T follicular helper cell (primary cell): ENCODE data around the gene ARHGAP23.
"Not testable (repeated sequence)": the region's sequence is repeated elsewhere in the genome, so short reads cannot be mapped to it uniquely, and the experiment has no call there.

Experiments used
- DNase-seq: peaks from one replicate; pipeline ENCODE4 v3.0.0-alpha.2; 2020; ENCODE audit warnings: low read depth

ARHGAP23 gene

DNA sequence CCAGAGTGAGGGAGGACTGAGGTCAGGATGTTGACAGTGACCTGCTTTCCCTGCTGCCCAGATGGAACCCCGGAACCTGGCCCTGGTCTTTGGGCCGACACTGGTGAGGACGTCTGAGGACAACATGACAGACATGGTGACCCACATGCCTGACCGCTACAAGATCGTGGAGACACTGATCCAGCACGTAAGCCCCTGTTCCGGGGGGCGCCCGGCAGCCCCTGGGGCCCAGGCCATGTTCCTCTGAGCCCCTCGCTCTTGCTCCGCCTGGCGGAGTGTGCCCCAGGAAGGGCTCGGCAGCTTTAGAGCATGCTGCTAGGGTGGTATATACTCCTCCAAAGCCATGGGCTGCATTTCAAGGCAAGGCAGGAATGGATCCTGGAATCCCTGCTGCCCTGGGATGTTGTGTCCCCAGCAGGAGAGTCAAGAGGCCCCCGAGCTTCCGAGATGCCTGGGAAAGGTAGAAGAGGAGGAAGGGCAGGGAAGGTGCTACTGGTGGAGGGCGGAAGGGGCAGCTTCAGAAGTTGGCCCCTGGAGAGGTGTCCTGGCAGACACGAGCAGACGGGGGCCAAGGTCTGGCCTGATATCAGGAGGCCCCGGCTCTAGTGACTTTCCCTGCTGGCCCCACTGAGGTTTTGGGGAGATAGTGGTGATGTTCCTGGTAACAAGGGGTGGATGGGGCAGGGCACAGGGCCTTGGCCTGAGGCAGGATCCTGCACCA lies 63.2 kb downstream of the ARHGAP23 start:
- not testable (repeated sequence) for DNase-seq

GRCh38 chr17:38492067-38493040 lies 64.1 kb downstream of the ARHGAP23 start:
- DNase-seq = peak; percentile 85

- DNase-seq = not testable (repeated sequence)
These were observed 65.9 kb downstream of the ARHGAP23 start for GRCh38 chr17:38494152-38494551.

DNA sequence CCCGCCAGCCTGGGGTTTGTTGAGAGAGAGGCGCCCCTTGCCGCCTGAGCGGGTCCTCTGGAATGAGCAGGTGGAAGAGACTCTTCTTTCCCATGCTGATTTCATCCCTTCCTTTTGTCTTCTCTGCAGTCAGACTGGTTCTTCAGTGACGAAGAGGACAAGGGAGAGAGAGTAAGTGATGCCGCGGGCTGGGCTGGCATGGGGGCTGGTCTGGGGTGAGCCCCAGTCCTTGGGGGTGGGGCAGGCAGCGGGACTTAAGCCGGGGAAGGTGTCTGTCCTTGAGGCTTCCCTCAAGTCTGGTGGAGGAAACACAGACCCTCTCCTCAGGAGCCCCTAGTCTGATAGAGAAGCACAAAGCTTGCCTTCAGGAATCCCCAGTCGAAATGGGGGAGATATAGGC lies 69.4 kb downstream of the ARHGAP23 start:
- DNase-seq = not testable (repeated sequence)

DNA sequence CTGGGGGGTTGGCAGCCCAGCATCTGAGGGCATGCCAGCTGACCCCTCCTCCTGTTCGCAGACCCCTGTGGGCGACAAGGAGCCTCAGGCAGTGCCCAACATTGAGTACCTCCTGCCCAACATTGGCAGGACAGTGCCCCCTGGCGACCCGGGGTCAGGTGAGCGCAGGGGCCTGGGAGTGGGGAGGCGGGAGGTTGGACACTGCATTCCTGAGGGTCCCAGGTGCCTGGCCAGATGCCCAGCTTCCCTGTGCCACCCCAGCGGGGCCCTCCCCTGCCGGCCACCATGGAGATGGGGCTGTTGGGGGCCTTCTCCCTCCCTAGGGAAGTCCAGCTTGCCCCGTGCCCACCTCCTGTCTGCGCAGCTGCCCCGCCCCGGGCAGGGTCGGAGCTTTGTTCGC lies 70.1 kb downstream of the ARHGAP23 start:
- no peak for DNase-seq

DNA sequence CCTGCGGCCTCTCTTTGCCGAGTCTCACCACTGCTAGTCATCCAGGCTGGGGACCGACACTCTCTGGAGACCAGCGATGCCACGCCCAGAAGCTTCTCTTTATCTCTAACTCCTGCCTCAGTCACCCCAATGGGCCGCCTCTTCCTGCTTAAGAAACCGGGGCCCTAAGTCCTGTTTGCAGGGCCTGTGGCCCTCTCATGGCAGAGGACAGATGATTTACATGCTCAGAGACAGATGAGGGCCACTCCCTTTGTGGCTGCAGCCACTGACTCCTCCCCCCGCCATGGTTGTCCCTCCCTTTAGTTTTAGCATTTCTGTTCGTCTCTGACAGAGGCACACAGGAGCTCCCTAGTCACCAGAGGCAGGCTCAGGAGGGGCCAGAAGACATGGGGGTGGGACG lies 71.0 kb downstream of the ARHGAP23 start:
- not testable (repeated sequence) for DNase-seq

- not testable (repeated sequence) for DNase-seq
These were observed 73.5 kb downstream of the ARHGAP23 start for GRCh38 chr17:38501718-38502117.

DNA sequence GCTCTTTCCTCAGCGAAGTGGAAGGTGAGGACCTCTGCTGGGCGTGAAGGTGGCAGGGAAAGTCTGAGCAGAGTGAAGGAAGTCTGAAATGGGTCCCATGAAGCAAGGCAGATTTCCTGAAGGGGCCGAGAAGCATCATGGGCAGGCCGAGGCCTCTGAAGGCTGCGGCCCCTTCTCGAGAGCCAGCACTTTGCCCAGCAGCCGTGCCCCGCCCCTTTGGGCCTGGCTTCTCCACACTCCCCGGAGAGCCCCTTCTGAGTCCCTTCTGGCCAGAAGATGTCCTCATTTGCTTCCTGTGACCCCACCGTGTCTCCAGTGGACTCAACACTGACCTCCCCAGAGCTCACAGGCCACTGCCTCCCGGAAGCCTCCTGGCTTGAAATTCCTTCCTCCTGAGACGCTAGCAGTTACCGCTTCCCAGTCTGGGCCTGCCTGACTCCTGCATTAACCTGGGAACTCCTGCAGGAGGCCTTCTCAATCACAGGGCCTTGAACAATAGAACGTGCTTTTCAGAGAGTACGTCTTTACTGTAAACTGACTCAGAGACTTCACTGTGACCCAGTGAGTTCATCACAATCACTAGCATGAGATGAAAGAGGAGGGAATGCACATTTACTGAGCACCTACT lies 75.1 kb downstream of the ARHGAP23 start:
- DNase-seq = not testable (repeated sequence)

GRCh38 chr17:38504216-38504615 lies 76.0 kb downstream of the ARHGAP23 start:
- no peak for DNase-seq

DNA sequence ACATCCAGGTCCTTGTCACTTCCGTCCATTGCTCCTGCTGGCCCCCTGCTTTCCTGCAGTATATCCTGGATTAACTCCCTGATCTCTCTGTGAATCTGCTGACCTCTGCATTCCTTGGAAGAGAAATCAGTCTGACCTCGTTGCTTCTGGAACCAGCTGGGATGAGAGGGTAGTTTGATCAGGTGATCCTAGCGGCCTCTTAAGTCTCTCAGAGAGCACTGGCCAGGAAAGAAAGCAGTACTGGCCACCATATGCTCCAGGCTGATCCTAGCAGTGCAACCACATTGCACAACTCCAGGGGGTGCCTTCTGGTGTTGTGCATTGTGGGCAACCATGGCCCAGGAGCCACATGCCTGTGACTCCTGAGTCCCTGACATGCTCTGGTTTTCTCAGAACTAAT lies 79.2 kb downstream of the ARHGAP23 start:
- no peak for DNase-seq

GRCh38 chr17:38507921-38508569 lies 79.8 kb downstream of the ARHGAP23 start:
- DNase-seq = no peak

DNA sequence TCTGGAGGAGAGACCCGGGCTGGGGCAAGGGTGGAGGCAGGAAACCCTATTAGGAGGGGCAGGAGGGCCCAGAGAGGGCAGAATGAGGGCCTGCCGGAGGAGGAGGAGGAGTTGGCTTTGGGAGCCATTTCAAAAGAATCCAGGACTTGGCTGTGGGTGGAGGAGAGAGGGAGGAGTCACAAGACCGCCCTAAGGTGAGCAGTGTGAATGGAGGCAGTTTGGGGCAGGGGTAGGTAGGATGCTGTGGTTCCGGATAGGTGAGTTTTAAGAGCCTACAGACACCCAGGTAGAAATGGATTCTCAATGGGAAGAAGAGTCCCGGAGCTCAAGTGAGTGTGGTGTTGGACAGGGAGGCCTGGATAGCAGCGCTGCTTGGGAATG lies 80.3 kb downstream of the ARHGAP23 start:
- no peak for DNase-seq

DNA sequence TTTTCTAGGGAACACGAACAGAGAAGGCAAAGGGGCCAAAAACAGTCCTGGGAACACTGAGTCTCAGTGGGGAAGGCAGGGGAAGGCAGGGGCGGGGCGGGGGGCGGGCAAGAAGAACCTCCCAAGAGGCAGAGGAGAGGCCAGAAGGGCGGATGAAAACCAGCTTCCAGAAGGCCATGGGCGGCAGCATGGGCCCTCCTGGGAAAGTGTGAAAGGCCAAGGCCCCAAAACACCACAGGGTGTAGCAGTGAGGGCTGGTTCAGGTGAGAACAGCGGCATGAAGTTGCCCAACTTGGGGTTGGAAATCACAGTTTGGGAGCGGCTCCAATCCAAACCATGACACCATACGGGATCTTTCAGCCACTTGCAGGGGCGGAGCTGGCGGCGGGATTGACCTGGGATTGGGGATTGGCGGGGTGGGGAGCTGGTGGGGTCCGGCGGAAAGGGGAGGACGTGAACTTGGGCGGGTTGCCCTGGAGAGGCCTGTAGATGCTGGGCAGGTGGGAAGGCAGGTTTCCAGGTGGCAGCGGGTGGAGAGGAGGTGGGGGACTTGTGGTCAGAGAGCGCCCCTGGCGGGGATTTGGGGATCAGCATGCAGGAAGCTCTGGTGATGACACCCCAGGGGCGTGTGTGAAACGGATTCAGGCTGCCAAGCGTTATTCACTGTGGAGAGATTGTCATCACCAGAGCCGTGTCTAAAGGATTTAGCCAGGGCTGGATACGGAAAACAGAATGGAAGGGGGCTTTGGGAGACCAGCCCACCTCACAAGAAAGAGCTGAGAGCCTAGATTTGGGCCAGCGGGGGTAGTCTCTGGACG lies 80.9 kb downstream of the ARHGAP23 start:
- peak; percentile 64 for DNase-seq

DNA sequence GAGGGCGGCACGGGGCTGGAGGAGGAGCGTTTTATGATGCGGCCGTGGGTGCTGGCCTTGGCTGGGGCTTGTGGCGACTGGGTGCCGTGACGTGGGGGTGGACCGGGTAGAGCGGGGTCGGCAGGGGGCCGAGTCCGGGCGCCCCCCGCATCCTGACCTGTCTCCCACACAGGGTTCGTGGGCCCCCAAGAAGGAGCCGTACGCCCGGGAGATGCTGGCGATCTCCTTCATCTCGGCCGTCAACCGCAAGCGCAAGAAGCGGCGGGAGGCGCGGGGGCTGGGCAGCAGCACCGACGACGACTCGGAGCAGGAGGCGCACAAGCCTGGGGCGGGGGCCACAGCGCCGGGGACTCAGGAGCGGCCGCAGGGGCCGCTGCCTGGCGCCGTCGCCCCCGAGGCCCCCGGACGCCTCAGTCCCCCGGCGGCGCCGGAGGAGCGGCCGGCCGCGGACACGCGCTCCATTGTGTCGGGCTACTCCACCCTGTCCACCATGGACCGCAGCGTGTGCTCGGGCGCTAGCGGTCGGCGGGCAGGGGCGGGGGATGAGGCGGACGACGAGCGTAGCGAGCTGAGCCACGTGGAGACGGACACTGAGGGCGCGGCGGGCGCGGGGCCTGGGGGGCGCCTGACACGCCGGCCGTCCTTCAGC lies 81.6 kb downstream of the ARHGAP23 start:
- DNase-seq = no peak

DNA sequence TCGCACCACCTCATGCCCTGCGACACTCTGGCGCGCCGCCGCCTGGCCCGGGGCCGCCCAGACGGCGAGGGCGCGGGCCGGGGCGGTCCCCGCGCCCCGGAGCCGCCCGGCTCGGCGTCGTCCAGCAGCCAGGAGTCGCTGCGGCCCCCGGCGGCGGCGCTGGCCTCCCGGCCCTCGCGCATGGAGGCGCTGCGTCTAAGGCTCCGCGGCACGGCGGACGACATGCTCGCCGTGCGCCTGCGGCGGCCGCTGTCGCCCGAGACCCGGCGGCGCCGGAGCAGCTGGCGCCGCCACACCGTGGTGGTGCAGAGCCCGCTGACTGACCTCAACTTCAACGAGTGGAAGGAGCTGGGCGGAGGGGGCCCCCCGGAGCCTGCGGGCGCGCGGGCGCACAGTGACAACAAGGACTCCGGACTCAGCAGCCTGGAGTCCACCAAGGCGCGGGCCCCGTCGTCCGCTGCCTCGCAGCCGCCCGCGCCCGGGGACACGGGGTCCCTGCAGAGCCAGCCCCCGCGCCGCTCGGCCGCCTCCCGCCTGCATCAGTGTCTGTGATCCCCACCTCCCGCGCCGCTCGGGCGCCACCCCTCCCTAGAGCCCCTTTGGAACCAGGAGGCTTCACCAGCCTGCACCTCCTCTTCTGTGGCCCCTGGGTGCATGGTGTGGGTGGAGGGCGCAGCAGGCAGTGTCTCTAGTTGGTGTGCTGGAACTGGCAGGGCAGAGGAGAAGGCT lies 82.3 kb downstream of the ARHGAP23 start:
- no peak for DNase-seq

- no peak for DNase-seq
These were observed 83.2 kb downstream of the ARHGAP23 start for GRCh38 chr17:38511150-38512108.

DNA sequence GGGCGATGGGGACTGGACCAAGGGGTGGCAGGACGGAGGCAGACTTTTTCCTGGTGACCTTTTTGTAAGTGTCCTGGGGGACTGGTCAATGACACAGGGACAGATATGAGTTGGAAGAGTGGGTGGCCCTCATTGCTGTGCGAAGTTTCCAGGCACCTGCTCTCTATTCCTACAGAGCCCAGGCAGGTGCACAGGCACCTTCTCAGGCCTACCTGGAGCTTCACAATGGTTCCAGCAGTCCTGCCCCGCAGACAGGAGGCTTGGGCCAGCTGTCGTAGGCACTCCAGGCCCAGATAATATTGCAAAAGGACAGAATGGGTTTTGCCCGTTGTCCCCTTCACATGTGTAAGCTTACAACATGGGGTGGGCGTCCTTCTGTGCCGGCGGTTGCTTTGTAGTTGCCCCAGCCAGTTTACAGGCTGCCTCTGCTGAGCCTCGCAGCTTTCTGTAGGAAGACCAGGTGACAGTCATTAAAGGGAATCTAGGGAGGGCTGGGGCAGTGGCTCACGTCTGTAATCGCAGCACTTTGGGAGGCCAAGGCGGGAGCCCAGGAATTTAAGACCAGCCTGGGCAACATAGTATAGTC lies 84.3 kb downstream of the ARHGAP23 start:
- no peak for DNase-seq

GRCh38 chr17:38526526-38526925 lies 98.3 kb downstream of the ARHGAP23 start:
- DNase-seq = not testable (repeated sequence)
